Stimulated activated CD4-positive, alpha-beta T cell treated with anti-CD3 and anti-CD28 coated beads, Interleukin-15, amount 100 ng/mL, for 24 hours (primary cell): ENCODE results near the gene OPTC.

Experiments used
- DNase-seq: peaks from one replicate; pipeline ENCODE4 v3.0.0-alpha.2; 2020

The OPTC gene

DNA sequence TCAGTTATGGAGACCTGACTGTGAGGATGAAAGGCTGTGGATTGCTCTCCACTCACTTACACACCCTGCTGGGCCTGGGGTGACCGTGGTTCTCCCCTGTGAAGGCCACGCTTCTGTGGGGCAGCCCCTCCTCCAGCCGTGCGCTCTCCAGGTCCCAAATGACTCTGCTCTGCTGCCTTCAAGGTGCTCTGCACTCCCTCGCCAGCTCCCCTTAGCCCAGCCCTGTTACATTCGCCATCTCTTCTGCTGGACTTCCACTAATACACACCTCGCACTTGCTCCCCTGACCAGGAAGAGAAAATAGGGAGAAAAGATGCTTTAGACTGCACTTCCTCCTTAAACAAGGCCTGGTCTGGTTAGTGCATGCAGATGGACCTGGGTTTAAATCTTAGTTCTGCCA lies 24.6 kb downstream of the OPTC start:
- DNase-seq, result no peak

GRCh38 chr1:203519053-203519840 lies 25.3 kb downstream of the OPTC start:
- no peak for DNase-seq

DNA sequence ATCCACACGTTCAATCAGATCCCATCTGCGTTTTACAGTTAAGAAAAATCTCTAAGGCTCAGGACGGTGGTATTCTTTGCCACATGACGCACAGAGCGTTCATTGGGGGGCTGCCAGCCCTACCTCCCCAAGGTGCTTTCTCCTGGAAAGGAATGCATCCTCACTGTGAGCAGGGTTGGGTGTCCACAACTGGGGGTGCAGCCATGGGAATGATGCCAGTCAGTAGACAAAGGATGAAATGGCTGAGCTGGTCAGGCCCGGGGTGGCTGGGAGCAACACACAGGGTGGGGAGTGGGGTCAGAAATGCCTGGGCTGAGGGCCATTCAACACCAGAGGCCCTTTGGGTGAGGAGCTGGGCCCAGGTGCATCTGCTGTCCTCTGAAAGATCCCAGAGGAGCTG lies 25.9 kb downstream of the OPTC start:
- no peak for DNase-seq

DNA sequence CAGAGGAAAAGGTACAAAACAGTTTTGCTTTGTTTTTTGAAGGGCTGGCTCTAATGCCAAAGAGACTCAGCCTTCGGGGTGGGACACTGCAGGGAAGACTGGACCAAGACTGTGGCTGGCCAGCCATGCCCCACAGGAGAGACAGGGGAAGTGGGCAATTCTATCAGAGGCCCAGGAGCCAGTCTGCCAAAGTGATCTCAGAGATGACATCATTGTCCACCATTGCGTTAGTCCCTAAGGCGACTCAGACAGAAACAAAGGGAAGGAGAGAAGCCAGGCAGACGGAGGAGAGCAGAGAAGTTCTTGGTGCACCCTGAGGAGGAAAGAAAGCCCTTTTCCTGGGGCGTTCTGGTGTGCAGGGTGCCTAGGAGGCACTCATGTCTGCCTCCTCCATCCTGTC lies 26.4 kb downstream of the OPTC start:
- DNase-seq, result no peak

DNA sequence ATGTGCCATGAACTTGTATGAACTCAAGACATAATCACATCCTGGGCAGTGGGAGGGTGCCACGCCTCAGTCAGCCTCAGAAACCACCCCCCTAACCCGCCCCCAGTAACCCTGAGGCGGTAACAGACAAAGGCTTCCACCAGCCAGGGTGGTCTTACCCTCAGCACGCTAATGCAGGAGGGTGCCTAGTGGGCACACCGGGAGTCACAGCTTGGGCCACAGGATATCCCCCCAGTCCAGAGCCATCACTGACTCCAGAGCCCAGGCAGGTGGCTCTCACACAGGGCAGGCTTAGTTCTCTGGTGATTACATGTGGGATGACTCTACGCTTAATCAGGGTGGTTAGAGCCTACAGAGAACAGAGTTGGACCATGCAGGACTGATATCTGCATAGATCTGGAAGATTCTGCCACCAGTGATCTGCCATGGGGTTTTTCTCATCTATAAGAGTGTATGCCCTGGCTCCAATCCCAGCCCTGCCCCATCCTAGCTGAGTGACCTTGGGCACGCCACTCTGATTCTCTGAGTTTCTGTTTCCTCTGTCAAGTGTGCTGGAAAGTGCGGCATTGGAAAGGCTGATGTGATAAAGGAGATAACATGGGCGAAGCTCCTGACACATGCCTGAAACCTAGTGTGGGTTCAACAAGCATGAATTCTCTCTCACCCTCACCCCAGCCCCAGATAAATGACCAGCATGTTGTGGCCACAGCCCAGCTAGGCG lies 27.3 kb downstream of the OPTC start:
- DNase-seq, result no peak

GRCh38 chr1:203521812-203522211 lies 27.9 kb downstream of the OPTC start:
- no peak for DNase-seq

DNA sequence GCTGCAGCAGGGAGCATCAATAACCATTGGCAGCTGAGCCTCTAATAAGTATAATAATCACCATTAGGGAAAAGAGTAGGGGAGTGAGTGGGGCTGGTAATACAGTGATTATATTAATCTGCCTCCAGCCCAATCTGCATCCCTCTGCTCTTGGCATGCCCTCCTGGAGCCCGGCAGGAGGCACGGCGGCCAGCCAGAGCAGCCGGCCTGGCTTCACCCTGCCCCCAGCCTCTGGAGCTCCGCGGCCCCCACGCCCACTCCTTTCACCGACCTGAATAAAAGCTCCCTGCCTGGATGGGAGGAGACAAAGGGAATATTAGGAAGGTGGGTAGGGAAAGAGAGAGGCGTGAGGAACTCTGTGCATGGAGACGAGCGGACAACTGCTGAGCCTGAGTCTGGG lies 28.3 kb downstream of the OPTC start:
- no peak for DNase-seq

- DNase-seq, result no peak
These were observed 29.7 kb downstream of the OPTC start for GRCh38 chr1:203523667-203524066.

DNA sequence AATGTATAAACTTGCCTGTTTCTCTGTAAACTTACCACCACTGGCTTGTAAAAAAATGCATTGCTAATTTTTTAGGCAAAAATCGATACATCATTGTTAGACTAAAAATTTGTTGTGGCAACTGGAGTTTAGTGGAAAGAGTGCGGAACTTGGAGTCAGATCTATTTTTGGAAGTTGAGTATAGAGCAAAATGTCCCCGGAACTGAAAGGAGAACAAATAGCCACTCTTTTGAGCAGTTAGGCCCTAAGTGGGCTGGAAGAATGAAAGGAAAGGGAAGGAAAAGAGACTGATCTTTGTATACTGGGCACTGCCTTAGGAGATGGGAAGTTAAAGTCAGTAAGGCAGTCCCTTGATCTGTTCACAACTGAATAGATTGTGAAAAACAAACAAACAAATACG lies 30.2 kb downstream of the OPTC start:
- DNase-seq, result no peak

DNA sequence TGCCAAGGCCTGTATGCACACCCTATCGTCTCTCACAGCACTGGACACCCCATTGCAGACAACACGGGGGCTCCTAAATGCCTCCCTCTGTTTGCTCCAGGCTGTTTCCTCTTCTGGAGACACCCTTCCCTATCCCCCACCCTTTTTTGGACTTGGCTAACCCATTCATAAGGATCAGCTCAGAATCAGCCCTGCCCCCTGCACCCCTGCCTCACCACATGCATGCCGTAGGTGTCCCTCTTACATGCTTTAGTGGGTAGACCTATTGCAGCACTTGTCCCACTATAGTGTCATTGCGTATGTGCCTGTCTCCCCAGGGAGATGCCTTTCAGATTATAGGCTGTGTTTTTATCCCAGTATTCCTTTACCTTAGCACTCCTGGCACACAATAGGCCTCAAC lies 30.9 kb downstream of the OPTC start:
- no peak for DNase-seq

DNA sequence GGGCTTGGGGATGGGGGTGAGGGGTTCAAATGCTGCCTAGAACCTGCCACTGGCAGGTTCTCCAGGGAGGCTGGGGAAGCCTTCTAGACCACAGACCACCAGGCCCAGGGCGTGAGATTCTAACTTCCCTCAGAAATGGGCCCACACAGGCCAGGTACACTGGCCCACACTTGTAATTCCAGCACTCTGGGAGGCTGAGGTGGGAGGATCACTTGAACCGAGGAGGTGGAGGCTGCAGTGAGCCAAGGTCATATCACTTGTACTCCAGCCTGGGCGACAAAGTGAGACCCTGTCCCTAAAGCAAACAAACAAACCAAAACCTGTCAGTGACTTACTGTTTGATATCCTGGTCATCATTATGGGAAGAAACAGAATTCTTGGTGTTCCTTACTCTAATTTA lies 31.7 kb downstream of the OPTC start:
- DNase-seq, result no peak

DNA sequence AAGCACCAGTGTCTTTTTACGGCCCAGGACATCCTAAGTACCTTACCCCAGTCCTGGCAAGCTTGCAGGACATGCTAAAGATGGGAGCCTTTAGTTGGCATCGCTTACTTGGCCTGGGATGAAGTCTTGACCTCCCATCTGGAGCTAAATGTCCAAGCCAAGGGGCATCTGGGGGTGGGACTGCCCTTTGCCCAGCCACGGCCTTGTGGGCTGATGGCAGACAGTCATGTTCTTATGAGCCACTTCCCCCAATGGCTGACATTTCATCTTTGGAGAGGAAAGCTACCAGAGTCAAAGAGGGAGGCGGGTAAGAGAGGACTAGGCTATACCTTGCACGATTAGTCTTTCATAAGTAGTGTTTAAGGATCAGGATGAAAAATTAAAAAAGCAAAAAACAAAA lies 32.2 kb downstream of the OPTC start:
- no peak for DNase-seq

DNA sequence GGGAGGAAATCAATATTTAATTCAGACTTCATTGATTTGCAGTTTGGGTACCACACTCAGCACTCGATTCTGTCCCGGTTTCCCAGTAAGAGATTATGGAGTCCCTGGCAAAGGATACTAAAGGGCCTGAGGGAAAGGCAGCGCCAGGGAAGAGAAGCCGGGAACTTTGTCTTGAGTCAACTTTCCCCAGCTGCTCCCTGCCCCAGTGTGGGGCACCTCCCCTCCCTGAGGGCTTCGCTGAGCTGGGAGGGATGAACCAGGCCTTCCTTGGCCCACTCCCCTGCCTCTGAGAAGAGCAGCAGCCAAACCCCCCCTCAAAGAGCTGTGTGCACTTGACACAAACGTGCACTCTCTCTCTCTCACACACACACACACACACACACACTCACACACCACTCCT lies 32.6 kb downstream of the OPTC start:
- DNase-seq, result no peak

DNA sequence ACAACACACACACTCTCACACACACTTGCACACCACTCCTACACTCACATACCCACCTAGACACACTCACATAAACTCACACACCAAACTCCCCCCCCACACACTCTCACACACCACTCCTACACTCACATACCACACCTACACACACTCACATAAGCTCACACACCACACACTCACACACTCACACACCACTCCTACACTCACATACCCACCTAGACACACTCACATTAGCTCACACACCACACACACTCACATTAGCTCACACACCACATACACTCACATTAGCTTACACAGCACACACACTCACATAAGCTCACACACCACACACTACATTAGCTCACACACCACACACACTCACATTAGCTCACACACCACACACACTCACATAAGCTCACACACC lies 33.1 kb downstream of the OPTC start:
- DNase-seq, result no peak

DNA sequence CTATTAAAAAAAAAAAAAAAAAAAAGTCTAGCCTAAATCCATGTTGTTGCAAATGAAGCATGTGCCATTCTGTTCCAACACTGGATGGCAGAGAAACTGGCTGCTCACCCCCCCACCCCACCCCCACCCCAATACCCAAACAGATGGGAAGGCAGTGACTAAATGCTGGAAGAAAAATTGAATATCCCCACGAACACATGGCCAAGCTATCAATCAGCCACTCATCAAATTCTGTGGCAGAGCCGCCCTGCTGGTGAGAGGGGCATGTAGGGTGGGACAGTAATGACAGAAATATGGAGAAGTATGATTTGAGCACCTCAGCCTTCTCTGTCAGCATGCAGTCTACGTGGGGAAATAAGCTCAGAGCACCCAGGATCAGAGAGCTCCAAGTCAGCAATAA lies 34.1 kb downstream of the OPTC start:
- DNase-seq, result no peak

DNA sequence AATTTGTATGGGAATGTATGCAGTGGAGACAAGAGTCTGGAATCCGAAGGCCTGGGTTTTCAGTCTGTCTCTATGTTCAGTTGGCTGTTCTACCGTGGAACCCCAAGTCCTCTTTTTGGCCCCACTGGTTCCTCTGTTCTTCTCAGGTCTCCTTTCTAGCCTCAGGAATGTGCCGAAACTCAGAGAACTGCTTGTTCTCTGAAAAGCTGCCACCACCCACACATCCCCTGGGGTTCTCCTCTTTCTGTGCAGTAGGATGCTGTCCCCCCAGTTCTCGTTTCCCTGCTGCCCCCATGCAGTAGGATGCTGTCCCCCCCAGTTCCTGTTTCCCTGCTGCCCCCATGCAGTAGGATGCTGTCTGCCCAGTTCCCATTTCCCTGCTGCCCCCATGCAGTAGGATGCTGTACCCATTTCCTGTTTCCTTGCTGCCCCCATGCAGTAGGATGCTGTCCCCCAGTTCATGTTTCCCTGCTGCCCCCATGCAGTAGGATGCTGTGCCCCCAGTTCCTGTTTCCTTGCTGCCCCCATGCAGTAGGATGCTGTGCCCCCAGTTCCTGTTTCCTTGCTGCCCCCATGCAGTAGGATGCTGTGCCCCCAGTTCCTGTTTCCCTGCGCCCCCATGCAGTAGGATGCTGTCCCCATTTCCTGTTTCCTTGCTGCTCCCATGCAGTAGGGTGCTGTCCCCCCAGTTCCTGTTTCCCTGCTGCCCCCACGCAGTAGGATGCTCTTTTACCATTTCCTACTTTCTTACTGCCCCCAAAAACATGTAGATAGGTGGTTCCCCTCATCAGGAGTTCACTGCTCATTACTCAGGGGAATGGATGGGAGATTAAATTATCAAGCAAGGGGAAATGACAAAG lies 35.3 kb downstream of the OPTC start:
- no peak for DNase-seq

- DNase-seq, result no peak
These were observed 37.1 kb downstream of the OPTC start for GRCh38 chr1:203531063-203531462.

DNA sequence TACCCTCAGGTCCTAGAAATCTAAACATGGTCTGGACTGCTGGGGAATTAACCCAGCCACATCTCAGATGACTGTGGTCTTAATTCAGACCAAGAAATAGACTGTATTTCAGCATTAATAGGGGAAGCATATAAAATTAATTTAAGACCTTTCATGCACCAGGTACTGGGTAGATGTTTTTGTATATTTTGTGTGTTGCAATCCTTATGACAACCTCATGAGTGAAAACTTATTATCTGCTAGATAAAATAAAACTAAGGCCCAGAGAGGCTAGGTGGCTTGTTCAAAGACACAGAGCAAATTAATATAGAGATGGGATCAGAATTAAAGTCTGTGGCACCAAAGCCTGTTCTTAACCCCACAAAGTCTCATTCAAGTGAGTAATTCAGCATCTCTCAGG lies 40.1 kb downstream of the OPTC start:
- DNase-seq, result no peak

DNA sequence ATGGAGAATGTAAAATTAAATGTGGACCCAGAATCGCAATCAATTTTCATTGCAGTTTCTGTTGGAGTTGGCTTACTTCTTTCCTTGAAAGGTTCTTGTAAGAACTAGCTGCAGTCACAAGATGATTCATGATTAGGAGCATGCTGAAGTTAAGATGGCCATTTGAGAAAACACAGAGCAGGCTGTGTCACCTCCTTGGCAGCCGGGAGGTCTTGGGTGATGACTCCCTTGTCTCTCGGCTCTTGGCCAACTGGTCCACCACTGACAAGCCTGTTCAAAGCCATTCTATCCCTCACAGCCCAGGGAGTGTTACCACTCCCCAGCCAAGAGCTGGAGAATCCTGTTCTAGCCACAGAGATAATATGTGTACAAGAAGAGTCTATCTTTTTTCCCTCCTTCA lies 40.6 kb downstream of the OPTC start:
- no peak for DNase-seq

GRCh38 chr1:203536575-203536974 lies 42.6 kb downstream of the OPTC start:
- DNase-seq, result no peak

DNA sequence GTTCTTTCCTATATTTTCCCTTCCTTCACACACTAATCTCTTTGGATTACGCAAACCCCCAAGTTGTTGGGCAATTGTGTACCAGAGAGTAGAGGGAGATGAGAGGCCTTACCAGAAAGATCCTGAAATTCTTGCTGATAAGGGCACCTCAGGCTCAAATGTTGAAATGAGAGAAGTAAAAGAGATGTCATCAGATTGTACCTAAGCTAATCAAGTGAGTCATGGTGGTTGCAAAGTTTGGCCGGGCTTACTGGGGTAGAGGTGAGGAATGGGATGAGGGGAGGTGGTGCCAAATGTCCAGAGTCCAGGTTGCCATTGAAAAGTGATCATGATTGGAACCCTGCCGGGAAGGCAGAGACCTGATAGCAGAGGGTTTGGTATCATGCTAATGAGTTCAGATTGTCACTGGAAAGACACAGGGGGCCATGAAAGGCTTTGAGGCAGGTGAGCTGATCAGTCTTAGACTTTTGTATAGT lies 43.1 kb downstream of the OPTC start:
- DNase-seq, result no peak

GRCh38 chr1:203537806-203538464 lies 44.0 kb downstream of the OPTC start:
- DNase-seq, result no peak

DNA sequence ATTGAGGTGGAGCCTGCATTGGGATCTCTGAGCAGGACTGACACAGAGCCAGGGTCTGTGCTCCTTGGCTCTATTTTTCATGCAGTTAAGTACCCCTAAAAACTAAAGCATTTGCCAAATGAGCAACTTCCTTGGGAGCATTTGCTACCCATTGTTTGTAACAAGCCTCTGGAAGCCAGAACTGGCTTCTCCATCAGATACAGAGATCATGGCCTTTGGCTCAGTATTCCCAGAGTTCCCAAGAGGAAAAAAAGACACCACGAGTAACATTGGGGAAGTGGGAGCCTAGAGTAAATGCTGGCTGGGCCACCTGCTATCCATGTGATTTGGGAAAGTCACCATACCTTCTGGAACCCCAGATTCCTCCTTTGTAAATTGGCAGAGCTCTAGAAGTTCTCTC lies 44.8 kb downstream of the OPTC start:
- no peak for DNase-seq
